HG03342 (cell line): ENCODE results near the gene CPNE5.

Source experiments
- ATAC-seq: cut with Tn5 transposase; IDR thresholded peaks from one replicate; pipeline ENCODE4 v1.9.1; 2021; ENCODE audit warnings: mild to moderate bottlenecking, moderate library complexity; ENCODE audit not compliant: unreplicated experiment

The CPNE5 gene

GRCh38 chr6:36751091-36751490 is 88.2 kb downstream of the CPNE5 start:
- no peak for ATAC-seq

DNA sequence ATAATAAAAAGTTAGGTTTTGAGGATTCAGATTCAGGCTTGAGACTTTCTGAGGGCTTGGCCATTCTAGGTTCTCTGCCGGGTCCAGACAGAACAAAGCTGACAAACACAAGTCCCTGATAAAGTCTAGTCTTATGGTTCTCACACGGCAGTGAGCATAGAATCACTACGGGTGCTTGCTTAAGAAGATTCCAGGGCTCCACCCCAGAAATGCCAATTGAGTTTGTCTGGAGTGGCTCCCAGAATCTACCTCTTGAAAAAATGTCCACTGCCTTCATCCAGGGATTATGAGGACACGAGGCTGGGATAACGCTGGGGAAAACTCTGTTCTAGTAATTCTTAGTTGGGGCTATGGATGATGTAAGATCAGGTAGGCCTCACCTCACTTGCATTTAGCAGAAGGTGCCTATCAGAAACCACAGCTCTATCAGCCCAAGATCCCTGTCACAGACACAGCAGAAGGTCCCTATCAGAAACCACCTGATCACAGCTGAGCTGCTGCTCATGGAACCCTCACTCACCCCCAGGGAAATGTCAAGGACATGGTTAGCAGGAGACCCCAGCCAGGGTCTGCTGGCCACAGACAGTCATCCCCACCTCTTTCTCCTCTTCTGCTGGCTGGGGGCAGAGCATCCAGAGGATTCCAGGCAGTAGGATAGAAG is 89.3 kb downstream of the CPNE5 start:
- ATAC-seq: no peak

DNA sequence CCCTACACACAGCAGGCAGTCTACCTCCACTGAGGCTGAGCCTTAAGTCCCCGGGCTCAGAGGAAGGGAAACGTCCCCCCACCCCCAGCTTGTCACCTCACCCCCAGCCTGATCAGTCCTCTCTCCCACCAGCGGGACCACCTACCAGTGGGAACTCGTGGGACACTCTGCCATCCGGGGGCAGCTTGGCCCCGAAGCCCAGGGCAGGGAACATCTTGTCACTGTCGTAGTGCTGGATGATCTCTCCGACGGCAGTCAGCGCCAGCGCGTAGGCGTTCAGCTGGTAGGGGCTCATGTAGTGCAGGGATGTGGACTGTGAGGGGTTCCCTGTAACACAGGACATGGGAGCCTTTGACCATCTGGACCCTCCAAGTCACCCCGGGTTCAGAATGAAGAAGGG is 93.0 kb downstream of the CPNE5 start:
- ATAC-seq: no peak

- no peak for ATAC-seq
Measured at GRCh38 chr6:36745836-36746235, 93.4 kb downstream of the CPNE5 start.

DNA sequence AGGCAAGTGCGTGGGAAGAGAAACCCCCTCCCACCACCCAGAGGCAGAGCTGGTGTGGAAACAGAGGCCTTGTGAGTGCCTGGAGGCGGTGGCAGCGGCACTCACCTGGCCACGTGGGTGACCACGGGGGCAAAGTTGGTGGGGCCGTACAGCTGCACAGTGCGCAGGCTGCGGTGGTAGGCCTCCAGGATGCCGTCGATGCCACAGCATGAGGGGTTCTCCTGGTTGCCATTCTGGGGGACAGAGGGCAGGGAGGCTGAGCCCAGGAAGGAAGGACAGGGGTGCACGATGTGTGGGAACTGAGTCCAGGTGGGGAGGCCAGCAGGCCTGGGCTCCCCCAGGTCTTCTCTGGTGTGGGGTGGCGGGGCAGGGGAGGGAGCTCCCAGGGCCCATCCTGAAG is 94.0 kb downstream of the CPNE5 start:
- no peak for ATAC-seq

DNA sequence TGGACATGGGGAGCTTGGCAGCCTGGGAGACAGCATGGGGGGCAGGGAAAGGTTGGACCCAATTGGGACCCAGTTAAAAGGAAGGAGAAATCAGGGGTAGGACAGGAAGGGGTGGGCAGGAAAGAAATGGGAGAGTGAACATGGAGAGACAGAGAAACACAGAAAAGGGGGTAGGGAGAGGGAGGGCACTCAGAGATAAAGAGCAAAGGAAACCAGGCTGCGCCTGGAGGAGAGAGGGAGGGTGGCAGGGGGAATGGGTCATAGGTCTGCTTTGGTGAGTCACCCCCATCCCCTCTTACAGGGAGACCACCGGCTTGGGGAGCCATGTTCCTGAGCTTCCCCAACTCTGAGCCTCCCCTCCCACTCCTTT is 95.0 kb downstream of the CPNE5 start:
- ATAC-seq: no peak

DNA sequence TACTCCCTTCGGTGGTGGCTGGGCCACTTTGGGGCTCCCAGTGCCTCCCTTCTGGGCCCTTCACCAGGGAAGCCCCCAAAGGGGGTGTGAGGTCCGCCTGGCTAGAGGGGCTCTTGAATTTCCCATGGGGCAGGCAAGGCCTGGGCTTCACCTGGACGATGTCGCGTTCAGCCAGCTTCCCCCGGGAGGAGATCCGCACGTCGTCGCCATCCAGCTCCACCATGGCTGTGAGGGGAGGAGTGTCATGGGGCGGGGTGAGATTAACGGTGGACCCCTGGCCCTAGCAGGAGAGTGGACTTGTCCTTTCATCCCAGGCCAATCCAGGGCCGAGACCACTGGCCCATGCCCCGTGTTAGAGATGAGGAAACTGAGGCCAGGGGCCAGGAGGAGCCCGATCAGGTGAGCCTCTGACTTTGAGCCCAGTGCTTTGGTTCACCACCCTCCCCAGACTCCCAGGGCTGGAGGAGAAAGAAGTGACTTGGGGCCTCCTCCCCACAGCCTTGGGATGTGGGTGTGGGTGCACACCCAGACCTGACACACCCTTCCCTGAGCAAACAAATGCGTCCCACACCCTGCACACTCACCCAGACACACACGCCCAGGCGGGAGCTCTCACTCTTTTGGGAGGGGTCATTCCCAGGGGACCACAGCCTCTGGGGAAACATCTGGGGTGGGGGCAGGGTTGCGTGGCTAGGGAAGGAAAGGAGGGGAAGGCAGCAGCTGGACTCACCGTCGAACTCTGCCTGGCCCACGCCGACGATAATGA is 95.5 kb downstream of the CPNE5 start:
- no peak for ATAC-seq

- ATAC-seq: no peak
Measured at GRCh38 chr6:36743032-36743431, 96.2 kb downstream of the CPNE5 start.

DNA sequence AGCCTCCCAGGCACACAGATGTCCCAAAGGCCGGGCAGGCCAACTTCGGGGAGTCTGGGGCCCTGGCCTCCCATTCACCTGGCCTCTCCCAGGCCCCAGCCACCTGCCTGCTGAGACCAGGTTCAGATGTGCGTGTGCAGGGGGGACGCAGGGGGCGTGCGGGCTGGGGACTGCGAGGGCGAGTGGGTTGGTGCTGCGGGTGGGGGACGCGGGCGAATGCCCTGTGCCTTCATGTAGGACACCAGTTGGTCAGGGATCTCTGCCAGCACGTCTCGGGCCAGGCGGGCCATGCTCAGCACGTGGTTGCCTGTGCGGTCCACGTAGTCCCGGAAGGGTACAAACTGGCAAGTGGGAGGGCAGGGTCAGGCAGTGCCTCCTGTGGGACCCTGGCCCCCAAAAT is 97.1 kb downstream of the CPNE5 start:
- no peak for ATAC-seq

DNA sequence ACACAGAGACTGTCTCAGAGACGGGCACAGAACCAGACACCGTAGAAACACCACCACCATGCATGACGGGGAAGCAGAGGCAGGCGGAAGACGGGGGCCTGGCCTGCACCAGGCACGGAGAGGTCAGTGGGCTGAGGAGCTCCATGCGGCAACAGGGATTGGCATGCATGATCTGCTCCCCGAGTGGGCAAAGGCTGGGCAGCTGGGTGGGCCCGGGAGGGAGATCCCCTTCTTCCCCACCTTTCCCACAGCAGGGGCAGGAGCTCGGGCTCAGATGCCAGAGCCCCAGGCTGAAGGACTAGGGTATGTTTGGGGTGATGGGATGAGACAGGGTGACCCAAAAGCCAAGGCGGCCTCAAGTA is 98.4 kb downstream of the CPNE5 start:
- ATAC-seq: no peak

DNA sequence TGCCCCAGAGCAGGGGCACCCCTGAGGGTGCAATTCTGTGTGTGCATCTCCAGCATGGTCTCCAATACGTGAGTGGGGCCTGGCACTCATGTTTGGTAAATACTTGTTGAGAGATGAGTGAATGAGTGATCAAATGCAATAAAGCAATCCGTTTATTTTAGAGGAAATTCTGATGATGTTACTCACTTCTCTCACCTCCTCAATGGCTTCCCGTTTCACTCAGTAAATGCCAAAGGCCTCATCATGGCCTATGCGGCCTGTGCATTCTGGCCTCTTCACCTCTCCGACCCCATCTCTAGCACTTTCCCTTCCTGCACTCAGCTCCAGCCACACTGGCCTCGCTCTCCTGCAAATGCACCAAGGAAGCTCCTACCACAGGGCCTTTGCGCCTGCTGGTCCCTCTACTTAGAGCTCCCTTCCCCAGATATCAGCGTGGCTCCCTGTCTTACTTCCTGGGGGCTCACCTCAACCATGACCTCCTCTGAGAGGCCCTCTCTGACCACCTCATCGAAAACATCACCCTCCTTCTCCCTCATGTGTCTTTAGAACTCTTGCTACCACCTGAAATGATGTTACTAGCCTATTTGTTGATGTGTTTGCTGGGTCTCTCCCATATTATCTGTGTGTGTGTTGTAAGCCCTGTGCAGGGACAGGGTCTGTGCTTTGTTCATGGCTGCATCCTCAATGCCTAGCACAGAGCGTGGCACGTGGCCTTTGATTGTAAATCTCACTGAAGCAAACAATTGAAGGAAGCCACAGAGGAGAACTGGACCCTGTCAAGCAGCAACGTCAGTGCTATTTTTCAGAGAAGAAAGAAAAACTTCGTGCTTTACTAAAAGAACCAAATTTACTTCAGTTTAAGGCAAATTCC is 99.1 kb downstream of the CPNE5 start:
- no peak for ATAC-seq

GRCh38 chr6:36738108-36738507 is 101.1 kb downstream of the CPNE5 start:
- no peak for ATAC-seq

DNA sequence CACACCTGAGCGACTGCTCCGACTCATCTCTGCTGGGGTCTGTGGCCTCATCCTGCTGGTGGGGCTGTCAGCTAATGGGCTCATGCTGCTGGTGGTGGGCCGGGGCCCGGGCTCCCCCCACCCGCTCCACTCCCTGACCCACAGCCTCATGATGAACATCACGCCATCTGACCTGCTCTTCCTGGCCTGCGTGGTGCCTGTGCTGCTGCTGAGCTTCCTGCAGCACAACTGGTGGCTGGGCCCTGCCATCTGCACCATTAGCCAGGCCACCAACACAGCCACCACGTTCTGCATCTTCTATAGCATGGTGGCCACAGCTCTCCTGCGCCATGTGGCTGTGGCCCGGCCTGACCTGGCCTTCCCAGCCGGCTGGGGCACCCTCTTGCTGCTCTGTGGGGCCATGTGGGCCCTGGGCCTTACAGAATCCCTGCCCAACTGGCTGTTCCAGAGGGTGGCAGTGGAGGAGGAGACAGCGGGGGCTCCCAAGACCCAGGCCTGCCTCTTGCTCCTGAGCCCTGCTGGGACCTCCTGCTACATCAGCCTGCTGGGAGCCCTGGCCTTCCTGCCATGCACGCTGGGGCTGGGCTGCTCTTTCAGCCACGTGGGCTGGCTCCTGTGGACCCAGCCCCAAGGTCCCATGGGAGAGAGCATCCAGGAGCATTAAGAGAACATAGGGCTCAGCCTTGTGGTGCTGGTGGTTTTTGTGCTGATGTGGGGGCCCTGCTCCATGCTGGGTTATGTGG is 102.0 kb downstream of the CPNE5 start:
- ATAC-seq: no peak

DNA sequence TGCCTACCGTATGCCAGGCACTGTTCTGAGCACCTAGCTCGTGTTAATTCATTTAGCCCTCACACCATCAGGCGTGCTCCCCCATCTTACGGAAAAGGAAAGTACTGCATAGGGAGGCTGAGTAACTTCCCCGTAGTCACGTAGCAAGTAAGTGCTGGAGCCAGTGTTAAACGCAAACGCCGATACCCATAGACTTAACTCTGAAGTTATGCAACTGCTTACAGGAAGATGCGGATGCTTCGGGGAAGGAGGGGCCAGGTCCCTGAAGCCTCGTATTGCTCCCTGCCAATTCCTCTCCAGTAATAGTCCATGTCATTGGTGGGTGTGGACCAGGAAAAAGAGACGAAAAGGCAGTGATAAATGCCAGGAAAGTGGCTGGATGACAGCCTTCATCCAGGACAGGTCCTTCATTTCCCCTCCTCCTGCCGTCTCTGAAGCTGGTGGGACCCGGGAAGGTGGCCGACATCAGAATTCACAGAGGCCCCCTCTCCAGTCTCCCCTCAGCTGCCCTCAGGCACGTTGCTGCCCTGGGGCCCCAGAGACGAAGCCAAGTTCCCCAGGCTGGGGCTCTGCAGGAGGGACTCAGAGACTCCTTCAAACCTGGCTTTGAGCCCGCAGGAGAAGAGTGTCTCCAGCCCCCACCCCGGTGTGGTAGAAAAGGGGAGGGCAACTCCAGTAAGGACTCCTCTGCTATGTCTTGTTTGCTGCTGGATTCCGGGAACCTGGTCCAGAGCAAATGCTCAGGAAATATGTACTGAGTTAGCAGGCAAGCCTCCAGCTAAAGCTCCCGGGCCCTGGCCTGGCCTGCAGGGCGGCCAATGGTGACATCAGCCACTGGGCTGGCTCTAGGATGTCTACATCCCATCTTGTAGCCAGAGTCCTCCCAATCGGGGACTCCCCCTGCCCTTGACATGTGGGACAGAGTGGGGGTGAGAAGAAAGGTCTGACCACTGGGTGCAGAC is 103.9 kb downstream of the CPNE5 start:
- ATAC-seq: no peak

DNA sequence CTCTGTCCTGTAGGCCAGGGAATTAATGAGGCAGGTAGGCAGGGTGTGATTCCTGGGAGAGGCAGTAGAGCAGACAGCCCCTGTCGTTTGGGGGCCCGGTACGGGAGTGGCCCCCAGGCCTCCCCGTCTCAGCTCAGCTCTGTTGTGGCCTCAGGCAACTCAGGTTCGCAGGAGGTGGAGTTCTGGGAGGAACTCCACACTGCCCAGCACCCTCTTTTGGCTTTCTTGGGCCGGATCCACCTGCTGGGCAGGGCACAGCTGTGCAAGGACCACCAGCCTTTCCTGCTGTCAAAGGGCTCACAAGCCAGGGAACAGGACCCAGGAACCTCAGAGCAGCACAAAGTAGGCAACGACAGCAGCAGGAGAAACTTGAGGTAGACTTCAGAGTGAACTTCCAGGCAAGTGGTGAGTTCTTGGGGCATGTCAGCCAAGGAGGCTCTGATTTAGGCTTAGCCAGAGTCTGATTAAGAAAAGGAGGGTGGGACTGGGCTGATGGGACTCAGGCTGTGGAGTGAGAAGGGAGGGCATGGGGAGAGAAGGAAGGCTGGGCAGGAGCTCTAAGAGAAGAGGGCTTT is 104.7 kb downstream of the CPNE5 start:
- ATAC-seq: no peak

DNA sequence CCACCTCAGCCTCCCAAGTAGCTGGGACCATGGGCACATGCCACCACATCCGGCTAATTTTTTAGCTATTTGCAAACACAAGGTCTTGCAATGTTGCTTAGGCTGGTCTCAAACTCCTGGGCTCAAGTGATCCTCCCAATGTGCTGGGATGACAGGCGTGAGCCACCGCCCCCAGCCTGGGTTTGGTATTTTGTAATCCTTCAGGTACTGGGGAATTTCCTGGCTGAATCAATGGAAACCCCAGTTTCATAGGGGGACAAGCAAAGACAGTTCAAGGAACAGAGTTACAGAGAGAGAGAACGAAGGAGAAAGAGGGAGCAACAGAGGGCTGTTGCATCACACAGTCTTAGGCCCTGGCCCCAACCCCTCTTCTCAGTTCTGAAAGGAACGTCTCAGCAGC is 105.9 kb downstream of the CPNE5 start:
- ATAC-seq: no peak

GRCh38 chr6:36731622-36732310 is 107.5 kb downstream of the CPNE5 start:
- ATAC-seq: no peak

- ATAC-seq: no peak
Measured at GRCh38 chr6:36730424-36731380, 108.5 kb downstream of the CPNE5 start.
